HCT116 (cell line): ENCODE results near the gene SRGAP3. TPM values are rescaled to one million over a fixed set of nuclear protein-coding genes. Genes with fewer than 3 reads are reported as not detected.

ENCODE experiments used
- ATAC-seq: fragments of 200-7000 bp; cut with Tn5 transposase; 2 replicates; pipeline ENCODE4 v1.9.1; 2020; ENCODE audit warnings: mild to moderate bottlenecking, moderate library complexity
- BruUV-seq: library from RNA; stranded (reverse); fragments of 400-500 nt; replicated peaks from 2 replicates; lab custom pipeline; 2021; lab: Mats Ljungman, UMichigan
- CTCF ChIA-PET: fragments of 300-600 bp; sonication (Branson Sonifier 250); formaldehyde crosslinking; loops from one replicate; lab custom pipeline; 2021; ENCODE audit warnings: antibody characterized with exemption; lab: Charles Lee
- POLR2A ChIA-PET: fragments of 300-600, 350-600 bp; sonication (Branson Sonifier 250); formaldehyde crosslinking; loops from one replicate; lab custom pipeline; 2021; ENCODE audit warnings: antibody characterized with exemption; lab: Charles Lee
- RAD21 ChIA-PET, 2 experiments: fragments of 300-600 bp; sonication (Branson Sonifier 250); formaldehyde crosslinking; loops; one replicate each; lab custom pipeline; 2023; ENCODE audit warnings: low total read pairs in 2 of 2; ENCODE audit not compliant: uncharacterized antibody in 2 of 2, unreplicated experiment in 2 of 2, low non-redundant PET in 1 of 2; lab: Charles Lee
- DNase-seq: peaks from one replicate; pipeline ENCODE4 v3.0.0-alpha.2; 2010; ENCODE audit warnings: low read depth, low spot score
- H2AFZ ChIP-seq: fragments of 200-600 bp; shearing (Covaris generic), sonication (generic); 2 replicates; pipeline ENCODE4 v1.6.1; 2017; ENCODE audit warnings: low read depth, mixed run types, mixed read lengths, antibody characterized with exemption, low read length; ENCODE audit not compliant: poor library complexity, severe bottlenecking
- H3K27ac ChIP-seq: 2 replicates; pipeline ENCODE4 v1.5.1; 2012; ENCODE audit warnings: low read depth, low read length
- H3K27me3 ChIP-seq: fragments of 200-600 bp; sonication (generic); 2 replicates; pipeline ENCODE4 v1.6.1; 2016; ENCODE audit warnings: mixed run types, low read length, mixed read lengths; ENCODE audit not compliant: insufficient read depth
- H3K36me3 ChIP-seq, 2 experiments: fragments of 200-500 bp in 1 of 2; fragments of 200-600 bp in 1 of 2; sonication (Bioruptor generic) in 1 of 2; sonication (generic) in 1 of 2; 2 replicates each; pipeline versions ENCODE4 v1.5.1 to v1.6.1; 2014 to 2016; ENCODE audit warnings: low read length in 2 of 2, inconsistent platforms in 1 of 2, mixed read lengths in 1 of 2, mixed run types in 1 of 2; ENCODE audit not compliant: insufficient read depth in 2 of 2, control insufficient read depth in 1 of 2
- H3K4me1 ChIP-seq, 2 experiments: fragments of 200-600 bp in 1 of 2; sonication (generic) in 1 of 2; 2 replicates each; pipeline versions ENCODE4 v1.5.1 to v1.6.1; 2012 to 2017; ENCODE audit warnings: low read length in 2 of 2, inconsistent platforms in 1 of 2, mild to moderate bottlenecking in 1 of 2, mixed read lengths in 1 of 2, mixed run types in 1 of 2, moderate library complexity in 1 of 2; ENCODE audit not compliant: insufficient read depth in 2 of 2, control insufficient read depth in 1 of 2
- H3K4me2 ChIP-seq: fragments of 200-600 bp; sonication (generic); 2 replicates; pipeline ENCODE4 v1.6.1; 2017; ENCODE audit warnings: mixed run types, low read length, mixed read lengths
- H3K4me3 ChIP-seq, 2 experiments: fragments of 200-600 bp in 1 of 2; sonication (generic) in 1 of 2; replicated peaks in 1 of 2; 2 replicates each; pipeline ENCODE4 v1.5.1; 2011 to 2016; ENCODE audit warnings: low read length in 2 of 2, control low read depth in 1 of 2, low read depth in 1 of 2, mild to moderate bottlenecking in 1 of 2, mixed read lengths in 1 of 2, mixed run types in 1 of 2
- H3K79me2 ChIP-seq: fragments of 200-600 bp; sonication (generic); 2 replicates; pipeline ENCODE4 v1.6.1; 2017; ENCODE audit warnings: mild to moderate bottlenecking, mixed run types, low read length, moderate library complexity, mixed read lengths; ENCODE audit not compliant: insufficient read depth
- H3K9ac ChIP-seq: fragments of 200-600 bp; sonication (generic); 2 replicates; pipeline ENCODE4 v1.6.1; 2016; ENCODE audit warnings: low read length, mixed read lengths
- H3K9me2 ChIP-seq: fragments of 200-600 bp; sonication (generic), shearing (Covaris generic); 2 replicates; pipeline ENCODE4 v1.6.1; 2017; ENCODE audit warnings: mixed run types, mild to moderate bottlenecking, moderate library complexity; ENCODE audit not compliant: insufficient read depth
- H3K9me3 ChIP-seq, 2 experiments: fragments of 200-500 bp in 1 of 2; fragments of 200-600 bp in 1 of 2; sonication (Bioruptor generic) in 1 of 2; sonication (generic) in 1 of 2; 2 replicates each; pipeline ENCODE4 v1.6.1; 2014 to 2017; ENCODE audit warnings: low read length in 2 of 2, mixed read lengths in 2 of 2, inconsistent platforms in 1 of 2, low read depth in 1 of 2, mild to moderate bottlenecking in 1 of 2, mixed run types in 1 of 2, moderate library complexity in 1 of 2; ENCODE audit not compliant: control insufficient read depth in 1 of 2, insufficient read depth in 1 of 2
- H4K20me1 ChIP-seq: fragments of 200-600 bp; sonication (generic), shearing (Covaris generic); 2 replicates; pipeline ENCODE4 v1.6.1; 2017; ENCODE audit warnings: mixed run types, mild to moderate bottlenecking, moderate library complexity; ENCODE audit not compliant: insufficient read depth
- ATF3 ChIP-seq: IDR thresholded peaks from 2 replicates; pipeline ENCODE4 v1.6.1; 2012
- CEBPB ChIP-seq: IDR thresholded peaks from 2 replicates; pipeline ENCODE4 v1.6.1; 2012; ENCODE audit warnings: low read depth
- EZH2 ChIP-seq: fragments of 200-600 bp; sonication (generic); IDR thresholded peaks from 2 replicates; pipeline ENCODE4 v1.6.1; 2017; ENCODE audit warnings: antibody characterized with exemption, mixed run types
- FOSL1 ChIP-seq: IDR thresholded peaks from 2 replicates; pipeline ENCODE4 v1.6.1; 2012; ENCODE audit warnings: low read depth
- JUND ChIP-seq: IDR thresholded peaks from 2 replicates; pipeline ENCODE4 v1.6.1; 2012
- MAX ChIP-seq: IDR thresholded peaks from 2 replicates; pipeline ENCODE4 v1.6.1; 2012
- POLR2A ChIP-seq: IDR thresholded peaks from 2 replicates; pipeline ENCODE4 v1.7.0; 2011; ENCODE audit warnings: borderline replicate concordance; ENCODE audit not compliant: insufficient read depth, insufficient read length; ENCODE audit errors: extremely low read depth
- SP1 ChIP-seq: IDR thresholded peaks from 2 replicates; pipeline ENCODE4 v1.6.1; 2012; ENCODE audit warnings: low read depth
- SRF ChIP-seq: IDR thresholded peaks from 2 replicates; pipeline ENCODE4 v1.6.1; 2012; ENCODE audit warnings: low read depth
- YY1 ChIP-seq: IDR thresholded peaks from 2 replicates; pipeline ENCODE4 v1.6.1; 2011; ENCODE audit warnings: low read length, low read depth, moderate library complexity, mild to moderate bottlenecking; ENCODE audit not compliant: insufficient replicate concordance; ENCODE audit errors: extremely low read depth
- ZFX ChIP-seq: fragments of 450-650 bp; IDR thresholded peaks from 2 replicates; pipeline ENCODE4 v1.6.1; 2017
- ZNF274 ChIP-seq: fragments of 200-500 bp; sonication (Bioruptor generic); IDR thresholded peaks from 2 replicates; pipeline ENCODE4 v1.6.1; 2014; ENCODE audit warnings: mild to moderate bottlenecking, low read depth, low read length, inconsistent platforms
- intact Hi-C: fragments of 100-400 bp; cut with micrococcal nuclease; formaldehyde crosslinking; loops from 2 replicates; pipeline ENCODE4 v1.10.0; 2022
- total RNA-seq: library from RNA; stranded (reverse); gene quantifications from one replicate; pipeline ENCODE4 v1.2.1, GENCODE V29; 2021; ENCODE audit not compliant: unreplicated experiment
- TF ChIP-seq, protein P1 (sequence below): IDR thresholded peaks from 2 replicates; pipeline ENCODE4 v1.6.1; 2012; ENCODE audit warnings: low read depth

Gene SRGAP3
- total RNA-seq, 1 experiment from 2014 or later: 8.3 TPM

- no peak for ATAC-seq
- no peak overlapping the region for H3K4me2 ChIP-seq
- RAD21 ChIA-PET: no interaction called here
- H3K9me2 ChIP-seq: no peaks in the 10 kb centered on the region
- H3K9me3 ChIP-seq: no peaks in the 10 kb centered on the region
- no TSS peak for BruUV-seq
- no peak overlapping the region for H2AFZ ChIP-seq
- DNase-seq: no peak
- H3K79me2 ChIP-seq: no peaks in the 10 kb centered on the region
- POLR2A ChIA-PET: no interaction called here
- CTCF ChIA-PET: no interaction called here
- no peak for TF ChIP-seq SRF
- no peak for TF ChIP-seq SP1
- no peak for TF ChIP-seq POLR2A
- TF ChIP-seq MAX: no peak
- TF ChIP-seq EZH2: no peak
- no peak for TF ChIP-seq JUND
- no peak for TF ChIP-seq YY1
- TF ChIP-seq, protein P1, sequence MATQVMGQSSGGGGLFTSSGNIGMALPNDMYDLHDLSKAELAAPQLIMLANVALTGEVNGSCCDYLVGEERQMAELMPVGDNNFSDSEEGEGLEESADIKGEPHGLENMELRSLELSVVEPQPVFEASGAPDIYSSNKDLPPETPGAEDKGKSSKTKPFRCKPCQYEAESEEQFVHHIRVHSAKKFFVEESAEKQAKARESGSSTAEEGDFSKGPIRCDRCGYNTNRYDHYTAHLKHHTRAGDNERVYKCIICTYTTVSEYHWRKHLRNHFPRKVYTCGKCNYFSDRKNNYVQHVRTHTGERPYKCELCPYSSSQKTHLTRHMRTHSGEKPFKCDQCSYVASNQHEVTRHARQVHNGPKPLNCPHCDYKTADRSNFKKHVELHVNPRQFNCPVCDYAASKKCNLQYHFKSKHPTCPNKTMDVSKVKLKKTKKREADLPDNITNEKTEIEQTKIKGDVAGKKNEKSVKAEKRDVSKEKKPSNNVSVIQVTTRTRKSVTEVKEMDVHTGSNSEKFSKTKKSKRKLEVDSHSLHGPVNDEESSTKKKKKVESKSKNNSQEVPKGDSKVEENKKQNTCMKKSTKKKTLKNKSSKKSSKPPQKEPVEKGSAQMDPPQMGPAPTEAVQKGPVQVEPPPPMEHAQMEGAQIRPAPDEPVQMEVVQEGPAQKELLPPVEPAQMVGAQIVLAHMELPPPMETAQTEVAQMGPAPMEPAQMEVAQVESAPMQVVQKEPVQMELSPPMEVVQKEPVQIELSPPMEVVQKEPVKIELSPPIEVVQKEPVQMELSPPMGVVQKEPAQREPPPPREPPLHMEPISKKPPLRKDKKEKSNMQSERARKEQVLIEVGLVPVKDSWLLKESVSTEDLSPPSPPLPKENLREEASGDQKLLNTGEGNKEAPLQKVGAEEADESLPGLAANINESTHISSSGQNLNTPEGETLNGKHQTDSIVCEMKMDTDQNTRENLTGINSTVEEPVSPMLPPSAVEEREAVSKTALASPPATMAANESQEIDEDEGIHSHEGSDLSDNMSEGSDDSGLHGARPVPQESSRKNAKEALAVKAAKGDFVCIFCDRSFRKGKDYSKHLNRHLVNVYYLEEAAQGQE: no peak
- TF ChIP-seq ZNF274: no peak
- TF ChIP-seq ATF3: no peak
- TF ChIP-seq FOSL1: no peak
- no peak for TF ChIP-seq ZFX
- no peak for TF ChIP-seq CEBPB
- H3K27ac ChIP-seq: no peak overlapping the region
- H3K27me3 ChIP-seq: no peaks in the 10 kb centered on the region
- H3K9ac ChIP-seq: no peak overlapping the region
- H4K20me1 ChIP-seq: no peaks in the 10 kb centered on the region
- H3K4me1 ChIP-seq: no peaks in the 10 kb centered on the region
- intact Hi-C loops: no loop called here
- no peaks in the 10 kb centered on the region for H3K36me3 ChIP-seq
- H3K4me3 ChIP-seq: no peak overlapping the region
Measured at GRCh38 chr3:9136746-9137465, 112.5 kb downstream of the SRGAP3 start.
